H9 (cell line): ENCODE results near the gene LSP1. TPM values are rescaled to one million over a fixed set of nuclear protein-coding genes. Genes with fewer than 3 reads are reported as not detected.

ENCODE experiments used
- DNase-seq: peaks from one replicate; pipeline ENCODE4 v3.0.0-alpha.2; 2017
- H2AFZ ChIP-seq: one replicate; pipeline ENCODE4 v1.6.1; 2013; ENCODE audit warnings: mild to moderate bottlenecking, low read length, control low read depth, moderate library complexity
- H2AK5ac ChIP-seq: 2 replicates; pipeline ENCODE4 v1.6.1; 2013; ENCODE audit warnings: low read length, control low read depth, mixed read lengths; ENCODE audit not compliant: insufficient read length
- H2BK120ac ChIP-seq: one replicate; pipeline ENCODE4 v1.6.1; 2013; ENCODE audit warnings: low read depth, mild to moderate bottlenecking, low read length, control low read depth, inconsistent platforms; ENCODE audit not compliant: poor library complexity, severe bottlenecking
- H2BK12ac ChIP-seq: 2 replicates; pipeline ENCODE4 v1.6.1; 2013; ENCODE audit warnings: low read length, control low read depth, mixed read lengths, low read depth; ENCODE audit not compliant: insufficient read length
- H2BK15ac ChIP-seq: 2 replicates; pipeline ENCODE4 v1.6.1; 2013; ENCODE audit warnings: low read depth, low read length, control low read depth
- H2BK20ac ChIP-seq: one replicate; pipeline ENCODE4 v1.6.1; 2013; ENCODE audit warnings: low read depth, mild to moderate bottlenecking, low read length, control low read depth, inconsistent platforms; ENCODE audit not compliant: poor library complexity, severe bottlenecking
- H2BK5ac ChIP-seq: 2 replicates; pipeline ENCODE4 v1.6.1; 2013; ENCODE audit warnings: low read length, control low read depth, mixed read lengths; ENCODE audit not compliant: insufficient read length
- H3K14ac ChIP-seq: 2 replicates; pipeline ENCODE4 v1.6.1; 2013; ENCODE audit warnings: low read length, control low read depth; ENCODE audit not compliant: insufficient read depth
- H3K18ac ChIP-seq: 2 replicates; pipeline ENCODE4 v1.6.1; 2013; ENCODE audit warnings: low read depth, mild to moderate bottlenecking, mixed read lengths, low read length, control low read depth; ENCODE audit not compliant: insufficient read length
- H3K23ac ChIP-seq: 2 replicates; pipeline ENCODE4 v1.6.1; 2013; ENCODE audit warnings: low read length, control low read depth, mixed read lengths, low read depth; ENCODE audit not compliant: insufficient read length
- H3K23me2 ChIP-seq: 2 replicates; pipeline ENCODE4 v1.6.1; 2013; ENCODE audit warnings: low read depth, mild to moderate bottlenecking, mixed read lengths, low read length, control low read depth; ENCODE audit not compliant: insufficient read length, poor library complexity, severe bottlenecking
- H3K27ac ChIP-seq: 2 replicates; pipeline ENCODE4 v1.5.1; 2013; ENCODE audit warnings: low read length, control low read depth, mixed read lengths, low read depth; ENCODE audit not compliant: insufficient read length
- H3K27me3 ChIP-seq: 2 replicates; pipeline ENCODE4 v1.6.1; 2013; ENCODE audit warnings: low read length, control low read depth, inconsistent platforms; ENCODE audit not compliant: insufficient read depth
- H3K4ac ChIP-seq: 2 replicates; pipeline ENCODE4 v1.6.1; 2013; ENCODE audit warnings: low read depth, mild to moderate bottlenecking, control low read depth, inconsistent platforms, low read length, moderate library complexity
- H3K4me1 ChIP-seq: 2 replicates; pipeline ENCODE4 v1.6.1; 2013; ENCODE audit warnings: low read length, control low read depth, inconsistent platforms; ENCODE audit not compliant: insufficient read depth
- H3K4me2 ChIP-seq: 2 replicates; pipeline ENCODE4 v1.6.1; 2013; ENCODE audit warnings: low read length, control low read depth, mixed read lengths; ENCODE audit not compliant: insufficient read length, insufficient read depth
- H3K56ac ChIP-seq: 2 replicates; pipeline ENCODE4 v1.6.1; 2013; ENCODE audit warnings: low read depth, mild to moderate bottlenecking, mixed read lengths, low read length, control low read depth; ENCODE audit not compliant: insufficient read length
- H3K79me1 ChIP-seq: 2 replicates; pipeline ENCODE4 v1.6.1; 2013; ENCODE audit warnings: low read depth, mild to moderate bottlenecking, moderate library complexity, low read length, control low read depth, inconsistent platforms; ENCODE audit not compliant: insufficient read depth, poor library complexity, severe bottlenecking
- H3K79me2 ChIP-seq: 2 replicates; pipeline ENCODE4 v1.6.1; 2013; ENCODE audit warnings: low read length, control low read depth, inconsistent platforms; ENCODE audit not compliant: insufficient read depth
- H3K9ac ChIP-seq: 2 replicates; pipeline ENCODE4 v1.6.1; 2013; ENCODE audit warnings: low read length, control low read depth, mixed read lengths; ENCODE audit not compliant: insufficient read length; ENCODE audit errors: extremely low read depth
- H3K9me3 ChIP-seq: one replicate; pipeline ENCODE4 v1.6.1; 2013; ENCODE audit warnings: low read depth, low read length, inconsistent platforms; ENCODE audit not compliant: control insufficient read depth
- H3T11ph ChIP-seq: one replicate; pipeline ENCODE4 v1.6.1; 2013; ENCODE audit warnings: mild to moderate bottlenecking, low read length, control low read depth, inconsistent platforms
- H4K20me1 ChIP-seq: one replicate; pipeline ENCODE4 v1.6.1; 2013; ENCODE audit not compliant: control insufficient read depth, insufficient read length, insufficient read depth
- H4K5ac ChIP-seq: 2 replicates; pipeline ENCODE4 v1.6.1; 2013; ENCODE audit warnings: low read depth, mild to moderate bottlenecking, mixed read lengths, low read length, control low read depth; ENCODE audit not compliant: insufficient read length
- H4K8ac ChIP-seq: replicated peaks from 2 replicates; pipeline ENCODE4 v1.6.1; 2013; ENCODE audit warnings: low read length, control low read depth, mixed read lengths, low read depth; ENCODE audit not compliant: insufficient read length
- H4K91ac ChIP-seq: 2 replicates; pipeline ENCODE4 v1.6.1; 2013; ENCODE audit warnings: low read depth, mild to moderate bottlenecking, moderate library complexity, mixed read lengths, low read length, control low read depth; ENCODE audit not compliant: insufficient read length
- H3K27ac Mint-ChIP-seq, 3 experiments: 2 replicates in 2 of 3; 3 replicates in 1 of 3; pipeline ENCODE4 v1.8.0; 2020 to 2021; ENCODE audit warnings: mixed read lengths in 3 of 3, mild to moderate bottlenecking in 1 of 3, moderate library complexity in 1 of 3
- H3K27me3 Mint-ChIP-seq: 2 replicates; pipeline ENCODE4 v1.8.0; 2021; ENCODE audit warnings: low read depth, mild to moderate bottlenecking, moderate library complexity, mixed read lengths
- H3K36me3 Mint-ChIP-seq, 3 experiments: 2 replicates in 2 of 3; 3 replicates in 1 of 3; pipeline ENCODE4 v1.8.0; 2020 to 2021; ENCODE audit warnings: low read depth in 3 of 3, mixed read lengths in 3 of 3; ENCODE audit not compliant: insufficient read depth in 1 of 3
- H3K4me1 Mint-ChIP-seq, 2 experiments: 2 replicates each; pipeline ENCODE4 v1.8.0; 2020; ENCODE audit warnings: mixed read lengths in 2 of 2
- H3K4me3 Mint-ChIP-seq, 2 experiments: 2 replicates in 1 of 2; 3 replicates in 1 of 2; pipeline ENCODE4 v1.8.0; 2020 to 2021; ENCODE audit warnings: mild to moderate bottlenecking in 2 of 2, mixed read lengths in 2 of 2, moderate library complexity in 1 of 2
- H3K9me3 Mint-ChIP-seq, 2 experiments: 2 replicates in 1 of 2; 3 replicates in 1 of 2; pipeline ENCODE4 v1.8.0; 2020; ENCODE audit warnings: mild to moderate bottlenecking in 2 of 2, mixed read lengths in 2 of 2, moderate library complexity in 1 of 2
- CTCF ChIP-seq: fragments of 200-600 bp; sonication (generic); conservative IDR thresholded peaks from 3 replicates; pipeline ENCODE4 v1.8.0; 2021; ENCODE audit warnings: antibody characterized with exemption, mild to moderate bottlenecking
- WGBS: extraction: QIAGEN DNeasy Blood & Tissue Kit; methylation state at CpG from one replicate; pipeline ENCODE4 v1.1.7; 2013; ENCODE audit warnings: missing lambda C conversion rate, low lambda C conversion rate, mixed read lengths; ENCODE audit not compliant: insufficient read length; ENCODE audit errors: extremely low coverage; 5-methylcytosine and 5-hydroxymethylcytosine counted together
- total RNA-seq: library from RNA; stranded (reverse); gene quantifications from 2 replicates; pipeline ENCODE4 v1.2.1, GENCODE V29; 2021

Gene LSP1
- total RNA-seq, 1 experiment from 2014 or later, result not detected

- H3K4me2 ChIP-seq, result no peak overlapping the region
- Mint-ChIP-seq H3K4me3 (no peak overlapping the region), H3K9me3 (no peaks in the 10 kb centered on the region; a peak in 1 of 5 replicates), H3K27me3 (peaks cover 33% of the 10 kb centered on the region), H3K36me3 (no peaks in the 10 kb centered on the region), H3K27ac (no peak overlapping the region), H3K4me1 (peaks cover 8 to 12% of the 10 kb centered on the region in 2 experiments)
- no peak overlapping the region for H3K56ac ChIP-seq
- H3K14ac ChIP-seq, result no peak overlapping the region
- H3K27me3 ChIP-seq, result no peaks in the 10 kb centered on the region; the same call in 1 of the 2 replicates
- H4K8ac ChIP-seq, result no peak overlapping the region
- H3T11ph ChIP-seq, result no peak overlapping the region
- no peak overlapping the region for H2BK20ac ChIP-seq
- no CpG with 5 or more reads among the region's 12 CpGs for WGBS
- no peak overlapping the region for H2BK15ac ChIP-seq
- no peak overlapping the region for H2BK5ac ChIP-seq
- no peak overlapping the region for H3K27ac ChIP-seq
- H3K9ac ChIP-seq, result no peak overlapping the region
- no peak overlapping the region for H2AK5ac ChIP-seq
- H3K4me1 ChIP-seq, result no peaks in the 10 kb centered on the region
- no peaks in the 10 kb centered on the region for H3K9me3 ChIP-seq
- no peak overlapping the region for H3K23ac ChIP-seq
- no peaks in the 10 kb centered on the region for H4K20me1 ChIP-seq
- H3K18ac ChIP-seq, result no peak overlapping the region
- H4K91ac ChIP-seq, result no peak overlapping the region
- no peak overlapping the region for H2AFZ ChIP-seq
- H2BK120ac ChIP-seq, result no peak overlapping the region
- no peak overlapping the region for H3K4ac ChIP-seq
- no peak overlapping the region for H2BK12ac ChIP-seq
- no peaks in the 10 kb centered on the region for H3K79me2 ChIP-seq
- H4K5ac ChIP-seq, result no peak overlapping the region
- no peak for DNase-seq
- no peaks in the 10 kb centered on the region for H3K79me1 ChIP-seq
- TF ChIP-seq CTCF, result no peak
- no peaks in the 10 kb centered on the region for H3K23me2 ChIP-seq
Measured at GRCh38 chr11:1896923-1897322, 44.0 kb downstream of the LSP1 start.
